DOHH2 (cell line): ENCODE measurements around the gene ZNRF3.

Experiments used
- H3F3A ChIP-seq: fragments of 200-600 bp; sonication (generic), shearing (Covaris generic); 2 replicates; pipeline ENCODE4 v1.6.0; 2016; ENCODE audit warnings: antibody characterized with exemption, mild to moderate bottlenecking; ENCODE audit not compliant: control insufficient read depth, insufficient read depth
- H3K27ac ChIP-seq: fragments of 200-600 bp; sonication (generic); 2 replicates; pipeline ENCODE4 v1.5.1; 2014; ENCODE audit warnings: low read depth, mild to moderate bottlenecking, low read length, moderate library complexity
- H3K27me3 ChIP-seq: fragments of 200-600 bp; sonication (generic); 2 replicates; pipeline ENCODE4 v1.6.1; 2014; ENCODE audit warnings: mild to moderate bottlenecking, low read length, mixed read lengths; ENCODE audit not compliant: control insufficient read depth
- H3K36me3 ChIP-seq: fragments of 200-600 bp; sonication (generic); 2 replicates; pipeline ENCODE4 v1.6.1; 2014; ENCODE audit warnings: mild to moderate bottlenecking, low read length, moderate library complexity, mixed read lengths; ENCODE audit not compliant: control insufficient read depth
- H3K4me1 ChIP-seq: fragments of 200-600 bp; sonication (generic); 2 replicates; pipeline ENCODE4 v1.6.1; 2014; ENCODE audit warnings: mild to moderate bottlenecking, low read length, mixed read lengths; ENCODE audit not compliant: control insufficient read depth
- H3K4me2 ChIP-seq: fragments of 200-600 bp; sonication (generic); 2 replicates; pipeline ENCODE4 v1.6.0; 2014; ENCODE audit warnings: mild to moderate bottlenecking, low read length, moderate library complexity
- H3K4me3 ChIP-seq: fragments of 200-600 bp; sonication (generic); 2 replicates; pipeline ENCODE4 v1.5.1; 2014; ENCODE audit warnings: mild to moderate bottlenecking, low read length, mixed read lengths
- H3K79me2 ChIP-seq: fragments of 200-600 bp; sonication (generic); 2 replicates; pipeline ENCODE4 v1.6.1; 2014; ENCODE audit warnings: mild to moderate bottlenecking, low read length, mixed read lengths; ENCODE audit not compliant: control insufficient read depth
- H3K9me2 ChIP-seq: fragments of 200-600 bp; sonication (generic); replicated peaks from 2 replicates; pipeline ENCODE4 v1.6.1; 2014; ENCODE audit warnings: mild to moderate bottlenecking, low read length, mixed read lengths; ENCODE audit not compliant: control insufficient read depth
- H3K9me3 ChIP-seq: fragments of 200-600 bp; sonication (generic); 2 replicates; pipeline ENCODE4 v1.6.1; 2014; ENCODE audit warnings: antibody characterized with exemption, low read length, mixed read lengths; ENCODE audit not compliant: control insufficient read depth, insufficient read depth
- H4K20me1 ChIP-seq: fragments of 200-600 bp; sonication (generic); 2 replicates; pipeline ENCODE4 v1.6.0; 2014; ENCODE audit warnings: low read depth, mild to moderate bottlenecking, antibody characterized with exemption, low read length, moderate library complexity; ENCODE audit not compliant: control insufficient read depth, insufficient read depth
- EZH2phosphoT487 ChIP-seq: fragments of 200-600 bp; sonication (generic); IDR thresholded peaks from 2 replicates; pipeline ENCODE4 v1.6.1; 2017; ENCODE audit warnings: borderline replicate concordance, mild to moderate bottlenecking, antibody characterized with exemption, low read length, moderate library complexity, mixed read lengths
- TF ChIP-seq, protein P1 (sequence below): fragments of 200-600 bp; sonication (generic); IDR thresholded peaks from one replicate; pipeline ENCODE4 v1.5.1; 2014; ENCODE audit warnings: antibody characterized with exemption, mild to moderate bottlenecking, low read depth, low read length; ENCODE audit not compliant: poor library complexity, severe bottlenecking

The ZNRF3 gene

DNA sequence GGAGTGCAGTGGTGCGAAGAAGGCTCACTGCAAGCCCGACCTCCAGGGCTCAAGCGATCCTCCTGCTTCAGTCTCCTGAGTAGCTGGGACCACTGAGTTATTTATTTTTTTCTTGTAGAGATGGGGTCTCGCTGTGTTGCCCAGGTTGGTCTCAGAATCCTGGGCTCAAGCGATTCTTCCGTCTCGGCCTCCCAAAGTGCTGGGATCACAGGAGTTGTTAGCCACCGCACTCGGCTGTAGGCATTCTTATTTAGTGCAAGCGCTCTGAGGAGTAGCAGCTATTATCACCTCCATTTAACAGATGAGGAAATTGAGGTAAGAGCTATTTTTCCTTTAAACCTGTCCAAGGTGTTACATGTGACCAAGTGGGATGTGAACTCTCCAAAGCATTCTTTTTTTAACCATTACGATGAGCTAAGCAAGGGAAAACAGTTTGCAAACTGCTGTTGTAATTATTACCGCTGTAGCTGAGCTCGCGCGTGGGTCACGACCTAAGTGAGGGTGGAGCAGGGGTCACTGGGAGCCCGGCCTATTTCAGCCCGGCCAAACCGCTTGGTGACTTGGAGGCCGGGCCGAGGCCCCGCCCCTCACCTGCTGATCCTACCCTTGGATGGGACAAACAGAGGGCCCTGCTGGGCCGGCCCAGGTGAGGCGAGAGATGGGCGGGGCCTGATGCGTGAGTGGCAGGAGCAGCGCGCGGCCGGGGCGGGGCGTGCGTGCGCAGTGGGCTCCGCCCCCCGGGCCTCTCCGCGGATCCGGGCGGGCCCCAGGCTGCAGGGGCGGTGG lies 189.0 kb downstream of the ZNRF3 start:
- H3K36me3 ChIP-seq = no peaks in the 10 kb centered on the region
- no peaks in the 10 kb centered on the region for H3K4me1 ChIP-seq
- no peaks in the 10 kb centered on the region for H3F3A ChIP-seq
- H3K27me3 ChIP-seq = peaks cover 34% of the 10 kb centered on the region
- no peak overlapping the region for H3K4me2 ChIP-seq
- H3K79me2 ChIP-seq = no peaks in the 10 kb centered on the region
- no peaks in the 10 kb centered on the region for H4K20me1 ChIP-seq
- TF ChIP-seq, protein P1, sequence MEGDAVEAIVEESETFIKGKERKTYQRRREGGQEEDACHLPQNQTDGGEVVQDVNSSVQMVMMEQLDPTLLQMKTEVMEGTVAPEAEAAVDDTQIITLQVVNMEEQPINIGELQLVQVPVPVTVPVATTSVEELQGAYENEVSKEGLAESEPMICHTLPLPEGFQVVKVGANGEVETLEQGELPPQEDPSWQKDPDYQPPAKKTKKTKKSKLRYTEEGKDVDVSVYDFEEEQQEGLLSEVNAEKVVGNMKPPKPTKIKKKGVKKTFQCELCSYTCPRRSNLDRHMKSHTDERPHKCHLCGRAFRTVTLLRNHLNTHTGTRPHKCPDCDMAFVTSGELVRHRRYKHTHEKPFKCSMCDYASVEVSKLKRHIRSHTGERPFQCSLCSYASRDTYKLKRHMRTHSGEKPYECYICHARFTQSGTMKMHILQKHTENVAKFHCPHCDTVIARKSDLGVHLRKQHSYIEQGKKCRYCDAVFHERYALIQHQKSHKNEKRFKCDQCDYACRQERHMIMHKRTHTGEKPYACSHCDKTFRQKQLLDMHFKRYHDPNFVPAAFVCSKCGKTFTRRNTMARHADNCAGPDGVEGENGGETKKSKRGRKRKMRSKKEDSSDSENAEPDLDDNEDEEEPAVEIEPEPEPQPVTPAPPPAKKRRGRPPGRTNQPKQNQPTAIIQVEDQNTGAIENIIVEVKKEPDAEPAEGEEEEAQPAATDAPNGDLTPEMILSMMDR = no peak
- TF ChIP-seq EZH2phosphoT487 = no peak
- no peaks in the 10 kb centered on the region for H3K9me3 ChIP-seq
- no peak overlapping the region for H3K4me3 ChIP-seq
- H3K27ac ChIP-seq = no peak overlapping the region
- no peaks in the 10 kb centered on the region for H3K9me2 ChIP-seq

DNA sequence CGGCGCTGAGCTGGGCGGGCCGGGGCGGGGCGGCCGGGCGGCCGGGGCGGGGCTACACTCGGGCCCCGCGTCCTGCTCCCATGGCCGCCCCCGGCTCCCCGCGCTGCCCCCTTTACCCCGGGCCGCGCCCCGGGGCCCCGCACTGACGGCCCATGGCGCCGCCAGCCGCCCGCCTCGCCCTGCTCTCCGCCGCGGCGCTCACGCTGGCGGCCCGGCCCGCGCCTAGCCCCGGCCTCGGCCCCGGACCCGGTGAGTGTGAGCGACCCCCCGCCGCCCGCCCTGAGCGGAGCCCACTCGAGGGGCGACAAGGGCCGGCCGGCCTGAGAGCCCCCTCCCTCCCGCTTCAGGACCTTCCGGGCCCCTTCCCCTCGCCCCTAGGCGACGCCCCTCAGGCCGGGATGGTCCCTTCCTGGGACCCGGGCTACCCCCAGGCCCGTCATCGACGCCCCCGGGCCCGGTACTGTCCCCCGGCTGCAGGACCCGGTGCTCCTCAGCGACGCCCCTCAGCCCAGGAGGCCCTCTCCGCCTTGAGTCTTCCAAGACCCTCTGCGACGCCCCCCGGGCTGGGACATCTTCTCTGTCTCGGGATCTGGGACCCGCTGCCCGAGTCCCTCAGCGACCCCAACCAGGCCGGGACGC lies 189.7 kb downstream of the ZNRF3 start, which contains the start of gene KREMEN1:
TSS of gene KREMEN1 (plus strand) at position 57 of the 639 bp plus-strand sequence. CDS start at position 153, 96 bp downstream.
- Histone ChIP-seq H3K27ac (no peak within 1 kb of the TSS), H3K4me1 (peaks cover 4% of the 10 kb centered on the region), H3K79me2 (no peaks in the 10 kb centered on the region), H3K4me2 (peak within 1 kb of the TSS; percentile 47; the same call in 1 of the 2 replicates), H3F3A (no peaks in the 10 kb centered on the region), H4K20me1 (no peaks in the 10 kb centered on the region), H3K4me3 (no peak within 1 kb of the TSS), H3K9me2 (no peaks in the 10 kb centered on the region), H3K9me3 (no peaks in the 10 kb centered on the region), H3K27me3 (peaks cover 34% of the 10 kb centered on the region), H3K36me3 (no peaks in the 10 kb centered on the region)
- no peak for TF ChIP-seq EZH2phosphoT487
- TF ChIP-seq, protein P1 = no peak

DNA sequence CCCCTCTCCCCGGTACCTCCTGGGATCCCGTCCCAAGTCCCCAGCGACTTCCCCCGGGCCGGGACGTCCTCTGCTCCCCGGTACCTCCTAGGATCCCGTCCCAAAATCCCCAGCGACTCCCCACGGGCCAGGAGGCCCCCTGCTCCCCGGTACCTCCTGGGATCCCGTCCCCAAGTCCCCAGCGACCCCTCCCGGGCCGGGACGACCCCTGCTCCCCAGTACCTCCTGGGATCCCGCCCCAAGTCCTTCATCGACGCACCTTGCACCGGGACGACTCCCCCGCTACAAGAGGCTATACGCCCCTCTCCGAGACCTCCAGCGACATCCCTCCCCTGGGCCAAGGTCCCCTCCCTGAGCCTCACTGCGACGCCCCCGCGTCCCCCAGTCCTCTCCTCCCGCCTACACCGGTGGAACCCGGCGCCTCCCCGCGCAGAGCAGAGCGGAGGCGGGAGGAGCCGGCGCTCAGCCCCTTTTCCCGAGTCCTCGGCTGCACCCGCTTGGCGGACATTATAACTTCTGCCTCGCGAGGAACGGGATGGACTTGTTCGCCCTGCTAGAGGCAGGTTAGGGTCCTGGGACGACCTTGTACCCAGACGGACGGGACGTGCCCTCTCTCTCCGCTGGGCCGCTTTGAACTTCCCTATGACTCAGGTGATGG lies 190.4 kb downstream of the ZNRF3 start:
- Histone ChIP-seq H3K4me3 (no peak overlapping the region), H3K36me3 (no peaks in the 10 kb centered on the region), H3K9me3 (no peaks in the 10 kb centered on the region), H3K4me2 (no peak overlapping the region), H3K4me1 (peaks cover 10% of the 10 kb centered on the region), H4K20me1 (no peaks in the 10 kb centered on the region), H3K27ac (no peak overlapping the region), H3K79me2 (no peaks in the 10 kb centered on the region), H3F3A (no peaks in the 10 kb centered on the region), H3K9me2 (no peaks in the 10 kb centered on the region), H3K27me3 (peaks cover 34% of the 10 kb centered on the region)
- TF ChIP-seq EZH2phosphoT487 = no peak
- TF ChIP-seq, protein P1 = no peak
